ENCODE measurements around the gene ZCRB1.
"Not testable (repeated sequence)": the region's sequence is repeated elsewhere in the genome, so short reads cannot be mapped to it uniquely, and the experiment has no call there.

The ZCRB1 gene, protein sequence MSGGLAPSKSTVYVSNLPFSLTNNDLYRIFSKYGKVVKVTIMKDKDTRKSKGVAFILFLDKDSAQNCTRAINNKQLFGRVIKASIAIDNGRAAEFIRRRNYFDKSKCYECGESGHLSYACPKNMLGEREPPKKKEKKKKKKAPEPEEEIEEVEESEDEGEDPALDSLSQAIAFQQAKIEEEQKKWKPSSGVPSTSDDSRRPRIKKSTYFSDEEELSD

DNA sequence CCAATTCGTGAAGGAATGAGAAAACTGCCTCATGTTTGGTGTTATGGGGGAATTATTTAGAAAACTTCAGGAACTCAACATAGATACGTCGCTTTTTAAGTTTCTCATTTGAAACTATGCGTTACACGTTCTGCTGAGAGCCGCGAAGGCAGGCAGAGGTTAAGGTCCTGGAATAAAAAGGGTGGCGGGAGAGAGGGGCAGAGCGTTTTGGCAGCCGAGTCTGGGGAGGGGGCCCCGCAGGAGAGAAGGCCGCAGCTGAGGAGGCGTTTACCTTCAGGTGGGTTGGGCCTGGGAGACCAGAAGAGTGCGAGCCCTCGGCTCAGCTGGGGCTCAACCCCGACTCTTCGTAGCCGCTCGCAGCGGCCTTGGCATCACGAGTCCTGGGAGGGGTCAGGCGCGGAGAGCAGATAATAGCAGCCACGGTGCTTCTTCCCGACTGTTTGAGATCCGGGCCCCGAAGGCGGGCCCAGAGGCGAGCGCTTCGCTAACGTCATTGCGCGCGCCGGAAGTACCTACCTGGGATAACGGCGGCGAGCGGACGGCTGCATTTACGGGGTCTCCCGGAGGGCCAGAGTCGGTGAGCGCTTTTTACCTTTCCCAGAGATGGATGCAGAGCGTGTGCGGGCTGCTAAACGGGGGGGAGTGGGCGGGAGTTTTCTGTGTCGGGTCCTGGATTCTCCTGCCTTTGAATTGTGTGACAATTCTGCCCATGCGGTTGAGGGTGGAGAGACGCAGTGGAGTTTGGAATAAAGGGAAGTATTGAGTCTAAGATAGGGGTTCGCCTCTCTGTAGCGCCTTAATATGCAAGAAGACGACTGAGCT lies at the start of gene ZCRB1, which contains the start of gene PPHLN1:
Gene ZCRB1 (minus strand): TSS at position 442 of the 822 bp plus-strand sequence. CDS start 1,992 bp downstream, outside the sequence.
Gene PPHLN1 (plus strand): TSS at position 515 of the 822 bp plus-strand sequence. CDS start 9,736 bp downstream, outside the sequence.
- ATAC-seq (ENCODE audit: low read depth) (peak; percentile 89), DNase-seq (ENCODE audit: low spot score in 2 of 2) (peak; percentile 62 to 76)
- Mint-ChIP-seq H3K27ac (peak within 1 kb of the TSS; percentile 99), H3K9me3 (peaks cover 1% of the 10 kb centered on the region), H3K36me3 (peaks cover 9% of the 10 kb centered on the region), H3K4me3 (peak within 1 kb of the TSS; percentile 100), H3K4me1 (peaks cover 30% of the 10 kb centered on the region), H3K27me3 (no peaks in the 10 kb centered on the region)

DNA sequence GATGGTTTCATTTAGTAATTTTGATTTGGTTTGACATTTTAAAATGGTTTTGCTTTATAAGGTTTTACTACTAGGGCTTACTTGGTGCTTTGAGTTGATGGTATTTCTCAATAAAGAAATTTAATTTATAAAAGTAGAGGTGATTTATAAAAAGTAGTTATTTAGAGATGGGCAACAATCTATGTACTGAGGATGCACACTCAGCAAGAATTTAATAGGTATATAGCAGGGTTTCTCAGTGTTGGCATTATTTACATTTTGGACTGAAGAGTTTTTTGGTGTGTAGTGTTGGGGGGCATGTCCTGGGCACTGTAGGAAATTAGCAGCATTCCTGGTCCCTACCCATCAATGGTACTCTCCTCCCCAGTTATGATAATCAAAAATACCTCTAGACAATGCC lies 47.8 kb upstream of the ZCRB1 start:
- Mint-ChIP-seq H3K4me1 (peaks cover 17% of the 10 kb centered on the region), H3K36me3 (peaks cover 13% of the 10 kb centered on the region), H3K4me3 (no peak overlapping the region), H3K27ac (no peak overlapping the region), H3K9me3 (no peaks in the 10 kb centered on the region), H3K27me3 (no peaks in the 10 kb centered on the region)
- ATAC-seq (ENCODE audit: low read depth) (no peak), DNase-seq (ENCODE audit: low spot score in 2 of 2) (no peak)

DNA sequence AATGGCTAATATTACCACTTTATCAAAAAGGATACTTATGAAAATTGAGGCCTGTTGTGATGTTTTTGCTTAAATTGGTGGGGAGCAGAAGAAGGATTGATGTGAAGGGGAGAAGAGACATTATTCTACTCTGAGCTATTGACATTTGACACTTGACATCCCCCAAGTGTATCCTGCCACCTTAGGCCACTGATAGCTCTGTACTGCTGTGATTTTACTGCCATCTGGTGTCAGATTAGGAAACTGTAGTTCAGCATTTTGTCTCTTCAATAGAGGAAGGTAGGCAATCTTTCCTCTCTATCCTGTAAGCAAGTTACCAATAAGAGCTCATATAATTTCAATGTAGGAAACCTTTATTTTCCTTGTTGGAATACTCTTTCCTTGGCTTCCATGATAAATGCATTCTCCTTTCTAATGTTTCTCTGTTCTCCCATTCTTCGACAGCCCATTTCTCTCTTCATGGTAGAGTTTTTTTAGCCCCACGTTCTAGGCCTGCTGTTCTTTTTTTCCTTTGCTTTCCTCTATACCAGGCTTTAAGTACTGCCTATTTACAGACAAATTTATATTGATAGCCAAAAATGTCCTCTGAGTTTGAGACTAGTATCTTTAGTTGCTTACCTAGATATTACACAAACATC lies 46.4 kb upstream of the ZCRB1 start:
- Mint-ChIP-seq H3K4me3 (no peak overlapping the region), H3K27me3 (no peaks in the 10 kb centered on the region), H3K36me3 (peaks cover 13% of the 10 kb centered on the region), H3K9me3 (no peaks in the 10 kb centered on the region), H3K4me1 (peaks cover 17% of the 10 kb centered on the region), H3K27ac (no peak overlapping the region)
- ATAC-seq (ENCODE audit: low read depth) (peak; percentile 96), DNase-seq (ENCODE audit: low spot score in 2 of 2) (peak; percentile 21 to 59)

DNA sequence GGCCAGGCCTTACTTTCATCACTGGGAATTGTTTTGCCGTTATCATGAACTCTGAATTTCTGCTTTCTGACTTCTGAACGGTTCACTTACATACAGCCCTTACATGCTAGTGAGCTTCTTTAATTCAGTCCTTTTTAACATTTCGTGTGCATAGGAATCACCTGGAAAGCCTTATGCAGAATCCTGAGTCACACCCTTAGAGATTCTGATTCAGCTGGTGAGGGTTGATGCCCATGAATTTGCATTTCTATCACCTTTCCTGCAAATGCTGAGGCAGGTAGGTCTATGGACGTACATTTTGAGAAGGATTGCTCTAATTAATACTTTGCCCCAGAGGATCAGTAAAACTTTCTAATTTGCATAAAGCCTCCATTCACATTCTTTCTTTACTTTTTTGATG lies 44.1 kb upstream of the ZCRB1 start:
- no peaks in the 10 kb centered on the region for H3K9me3 Mint-ChIP-seq

DNA sequence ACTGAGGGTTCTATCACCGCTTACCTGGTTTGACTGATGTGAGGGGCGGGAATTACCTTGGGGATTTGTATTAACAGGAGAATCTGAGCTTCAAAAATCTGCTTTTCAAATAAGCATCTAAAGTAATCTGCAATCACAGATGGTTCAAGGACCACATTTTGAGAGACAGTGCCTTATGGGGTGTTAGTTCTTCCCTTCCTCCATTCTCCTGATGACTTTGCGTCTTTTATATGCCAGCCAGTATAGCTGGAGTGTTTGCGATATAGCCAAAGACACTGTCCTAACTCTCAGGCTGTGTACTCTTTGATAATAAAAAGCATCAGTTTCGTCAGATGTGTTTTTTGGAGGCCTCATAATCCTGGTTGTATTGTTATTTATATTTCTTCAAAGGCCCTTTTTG lies 39.6 kb upstream of the ZCRB1 start:
- Mint-ChIP-seq H3K4me3 (no peak overlapping the region), H3K4me1 (peaks cover 13% of the 10 kb centered on the region), H3K27me3 (no peaks in the 10 kb centered on the region), H3K27ac (peak overlapping the region; percentile 38), H3K9me3 (no peaks in the 10 kb centered on the region), H3K36me3 (peaks cover 13% of the 10 kb centered on the region)
- DNase-seq (ENCODE audit: low spot score in 2 of 2) = no peak
- ATAC-seq (ENCODE audit: low read depth) = no peak

More for the DNA sequence above, 44.1 kb upstream of the ZCRB1 start:
- Mint-ChIP-seq H3K36me3 (peaks cover 8% of the 10 kb centered on the region), H3K27ac (no peak overlapping the region), H3K4me1 (peaks cover 19% of the 10 kb centered on the region), H3K4me3 (no peak overlapping the region), H3K27me3 (no peaks in the 10 kb centered on the region)
- DNase-seq (ENCODE audit: low spot score in 2 of 2) (no peak), ATAC-seq (ENCODE audit: low read depth) (no peak)

DNA sequence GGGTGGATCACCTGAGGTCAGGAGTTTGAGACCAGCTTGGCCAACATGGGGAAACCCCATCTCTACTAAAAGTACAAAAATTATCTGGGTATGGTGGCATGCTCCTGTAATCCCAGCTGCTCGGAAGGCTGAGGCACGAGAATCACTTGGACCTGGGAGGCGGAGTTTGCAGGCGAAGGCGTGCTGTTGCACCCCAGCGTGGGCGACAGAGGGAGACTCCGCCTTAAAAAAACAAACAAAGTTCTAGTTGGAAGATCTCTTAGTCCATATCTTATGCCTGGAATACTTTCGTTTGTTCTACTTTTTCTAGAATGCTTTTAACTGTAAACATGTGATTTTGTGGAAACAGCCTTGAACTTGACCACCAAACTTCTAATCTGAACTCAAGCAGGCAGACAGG lies 38.8 kb upstream of the ZCRB1 start:
- H3K9me3 Mint-ChIP-seq = no peaks in the 10 kb centered on the region
- DNase-seq (ENCODE audit: low spot score in 2 of 2) (no peak), ATAC-seq (ENCODE audit: low read depth) (no peak)
- peaks cover 15% of the 10 kb centered on the region for H3K36me3 Mint-ChIP-seq
- no peak overlapping the region for H3K4me3 Mint-ChIP-seq
- no peaks in the 10 kb centered on the region for H3K27me3 Mint-ChIP-seq
- H3K27ac Mint-ChIP-seq = peak overlapping the region; percentile 38
- H3K4me1 Mint-ChIP-seq = peaks cover 11% of the 10 kb centered on the region

DNA sequence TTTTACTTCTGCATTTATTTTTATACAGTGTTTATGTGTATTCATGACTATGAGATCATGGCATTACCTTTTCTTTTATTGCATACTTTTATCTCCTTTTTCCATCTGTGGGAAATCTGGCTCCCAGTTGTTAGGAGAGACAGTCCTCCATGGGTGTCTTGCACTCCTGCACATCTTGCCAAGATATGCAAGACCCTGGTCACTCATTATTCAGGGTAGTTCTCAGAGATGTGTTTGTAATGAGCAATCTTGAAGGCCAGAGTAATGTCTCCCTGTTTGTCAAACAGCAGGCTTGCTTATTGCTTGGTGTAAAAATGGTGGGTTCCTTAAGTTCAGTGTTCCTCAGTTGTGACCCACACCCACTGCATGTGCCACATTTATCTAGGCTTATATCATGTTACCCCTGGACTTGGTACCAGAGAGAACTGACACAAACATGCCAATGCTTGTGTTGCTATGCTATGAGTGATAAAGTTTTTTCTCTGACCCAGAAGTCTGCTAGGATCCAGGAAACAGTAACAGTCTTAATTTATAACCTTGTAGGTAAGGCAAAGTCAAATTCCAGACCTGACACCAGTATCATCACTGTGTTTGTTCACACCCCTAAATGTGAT lies 36.9 kb upstream of the ZCRB1 start:
- Mint-ChIP-seq H3K9me3 (no peaks in the 10 kb centered on the region), H3K4me3 (no peak overlapping the region), H3K4me1 (peaks cover 14% of the 10 kb centered on the region), H3K27ac (peak overlapping the region; percentile 8), H3K27me3 (no peaks in the 10 kb centered on the region), H3K36me3 (peaks cover 19% of the 10 kb centered on the region)
- ATAC-seq (ENCODE audit: low read depth) = no peak
- DNase-seq (ENCODE audit: low spot score in 2 of 2) = no peak

DNA sequence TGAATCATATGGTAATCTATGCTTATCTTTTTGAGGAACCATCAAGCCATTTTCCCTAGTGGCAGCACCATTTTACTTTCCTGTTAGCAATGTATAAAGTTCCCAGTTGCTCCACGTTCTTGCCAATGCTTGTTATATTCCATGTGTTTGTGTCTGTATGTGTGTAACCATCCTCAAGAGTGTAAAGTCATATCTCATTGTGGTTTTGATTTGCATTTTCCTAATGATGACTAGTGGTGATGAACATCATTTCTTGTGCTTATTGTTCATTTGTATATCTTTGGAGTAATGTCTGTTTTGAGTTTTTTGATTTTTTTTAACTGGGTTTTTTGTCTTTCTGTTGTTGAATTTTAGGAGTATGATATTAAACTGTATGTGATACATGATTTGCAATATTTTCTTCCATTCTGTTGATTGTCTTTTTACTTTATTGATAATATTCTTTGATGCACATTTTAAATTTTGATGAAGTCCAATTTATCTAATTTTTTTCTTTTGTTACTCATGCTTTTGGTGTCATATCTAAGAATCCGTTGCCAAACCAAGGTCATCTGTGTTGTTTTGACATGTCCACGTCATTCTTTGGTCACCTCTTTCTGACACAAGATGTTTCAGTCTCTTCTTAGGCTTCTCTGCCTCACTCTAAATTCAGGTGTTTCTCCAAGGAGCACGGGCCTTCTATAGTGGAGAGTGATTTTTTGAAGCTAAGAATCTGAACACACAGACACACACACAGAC lies 36.2 kb upstream of the ZCRB1 start:
- no peaks in the 10 kb centered on the region for H3K9me3 Mint-ChIP-seq
- H3K36me3 Mint-ChIP-seq = peaks cover 23% of the 10 kb centered on the region
- H3K4me3 Mint-ChIP-seq = no peak overlapping the region
- DNase-seq (ENCODE audit: low spot score in 2 of 2) (no peak), ATAC-seq (ENCODE audit: low read depth) (no peak)
- peak overlapping the region; percentile 8 for H3K27ac Mint-ChIP-seq
- no peaks in the 10 kb centered on the region for H3K27me3 Mint-ChIP-seq
- H3K4me1 Mint-ChIP-seq = peaks cover 14% of the 10 kb centered on the region

DNA sequence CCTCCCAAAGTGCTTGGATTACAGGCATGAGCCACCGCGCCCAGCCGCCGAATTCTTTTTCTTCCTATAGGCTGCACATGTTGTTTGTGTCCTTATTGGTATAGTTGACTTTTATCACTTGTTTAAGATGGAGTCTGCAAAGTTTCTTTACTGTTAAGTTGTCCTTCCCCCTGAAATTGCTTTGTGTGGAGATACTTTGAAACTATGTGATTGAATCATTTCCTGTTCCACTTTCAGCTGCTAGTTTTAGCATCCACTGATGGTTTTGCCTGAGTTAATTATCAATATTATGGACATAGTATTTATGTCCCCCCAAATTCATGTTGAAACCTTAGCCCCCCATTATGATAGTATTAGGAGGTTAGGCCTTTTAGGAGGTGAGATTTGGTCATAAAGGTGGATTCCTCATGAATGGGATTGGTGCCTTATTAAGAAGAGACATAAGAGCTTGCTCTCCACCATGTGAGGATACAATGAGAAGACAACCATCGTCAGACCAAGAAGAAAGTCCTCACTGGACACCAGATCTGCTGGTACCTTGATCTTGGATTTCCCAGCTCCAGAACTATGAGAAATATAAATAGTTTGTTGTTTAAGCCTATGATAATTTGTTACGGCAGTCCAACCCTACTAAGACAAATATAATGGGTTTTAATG lies 35.0 kb upstream of the ZCRB1 start:
- no peak overlapping the region for H3K4me3 Mint-ChIP-seq

DNA sequence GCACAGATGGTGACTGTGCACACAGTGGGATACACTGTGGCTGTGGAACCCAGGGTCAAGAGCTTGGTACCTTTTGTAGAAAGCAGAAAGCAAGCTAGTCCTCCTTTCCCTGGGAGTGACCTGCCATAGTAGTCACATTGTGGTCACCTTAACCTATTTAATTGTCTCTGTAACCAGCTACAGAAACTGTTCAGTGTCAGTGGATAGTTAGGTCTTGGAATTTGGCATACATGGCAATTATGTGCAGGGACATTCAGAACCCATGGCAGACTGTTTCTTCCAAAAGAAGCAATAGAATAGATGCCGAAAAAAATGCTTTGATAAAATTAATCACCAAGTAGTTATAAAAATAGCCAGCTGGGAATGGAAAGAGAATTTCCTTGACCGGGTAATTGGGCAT lies 30.4 kb upstream of the ZCRB1 start:
- Mint-ChIP-seq H3K27ac (no peak overlapping the region), H3K4me3 (no peak overlapping the region), H3K9me3 (no peaks in the 10 kb centered on the region), H3K27me3 (no peaks in the 10 kb centered on the region), H3K4me1 (peaks cover 7% of the 10 kb centered on the region), H3K36me3 (peaks cover 25% of the 10 kb centered on the region)
- DNase-seq (ENCODE audit: low spot score in 2 of 2) (no peak), ATAC-seq (ENCODE audit: low read depth) (no peak)

More for the DNA sequence above, 35.0 kb upstream of the ZCRB1 start:
- no peak for DNase-seq (ENCODE audit: low spot score in 2 of 2)
- Mint-ChIP-seq H3K9me3 (no peaks in the 10 kb centered on the region), H3K4me1 (peaks cover 12% of the 10 kb centered on the region), H3K27me3 (no peaks in the 10 kb centered on the region), H3K27ac (peak overlapping the region; percentile 36), H3K36me3 (peaks cover 26% of the 10 kb centered on the region)
- ATAC-seq (ENCODE audit: low read depth) = no peak

DNA sequence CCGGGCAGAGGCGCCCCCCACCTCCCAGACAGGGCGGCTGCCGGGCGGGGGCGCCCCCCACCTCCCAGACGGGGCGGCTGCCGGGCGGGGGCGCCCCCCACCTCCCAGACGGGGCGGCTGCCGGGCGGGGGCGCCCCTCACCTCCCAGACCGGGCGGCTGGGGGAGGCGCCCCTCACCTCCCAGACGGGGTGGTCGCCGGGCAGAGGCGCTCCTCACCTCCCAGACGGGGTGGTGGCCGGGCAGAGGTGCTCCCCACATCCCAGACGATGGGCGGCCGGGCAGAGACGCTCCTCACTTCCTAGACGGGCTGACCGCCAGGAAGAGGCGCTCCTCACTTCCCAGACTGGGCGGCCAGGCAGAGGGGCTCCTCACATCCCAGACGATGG lies 24.1 kb upstream of the ZCRB1 start:
- H3K4me1 Mint-ChIP-seq; H3K27me3 Mint-ChIP-seq; H3K27ac Mint-ChIP-seq; H3K36me3 Mint-ChIP-seq; H3K9me3 Mint-ChIP-seq; ATAC-seq (ENCODE audit: low read depth); DNase-seq (ENCODE audit: low spot score in 2 of 2); H3K4me3 Mint-ChIP-seq: not testable (repeated sequence)

DNA sequence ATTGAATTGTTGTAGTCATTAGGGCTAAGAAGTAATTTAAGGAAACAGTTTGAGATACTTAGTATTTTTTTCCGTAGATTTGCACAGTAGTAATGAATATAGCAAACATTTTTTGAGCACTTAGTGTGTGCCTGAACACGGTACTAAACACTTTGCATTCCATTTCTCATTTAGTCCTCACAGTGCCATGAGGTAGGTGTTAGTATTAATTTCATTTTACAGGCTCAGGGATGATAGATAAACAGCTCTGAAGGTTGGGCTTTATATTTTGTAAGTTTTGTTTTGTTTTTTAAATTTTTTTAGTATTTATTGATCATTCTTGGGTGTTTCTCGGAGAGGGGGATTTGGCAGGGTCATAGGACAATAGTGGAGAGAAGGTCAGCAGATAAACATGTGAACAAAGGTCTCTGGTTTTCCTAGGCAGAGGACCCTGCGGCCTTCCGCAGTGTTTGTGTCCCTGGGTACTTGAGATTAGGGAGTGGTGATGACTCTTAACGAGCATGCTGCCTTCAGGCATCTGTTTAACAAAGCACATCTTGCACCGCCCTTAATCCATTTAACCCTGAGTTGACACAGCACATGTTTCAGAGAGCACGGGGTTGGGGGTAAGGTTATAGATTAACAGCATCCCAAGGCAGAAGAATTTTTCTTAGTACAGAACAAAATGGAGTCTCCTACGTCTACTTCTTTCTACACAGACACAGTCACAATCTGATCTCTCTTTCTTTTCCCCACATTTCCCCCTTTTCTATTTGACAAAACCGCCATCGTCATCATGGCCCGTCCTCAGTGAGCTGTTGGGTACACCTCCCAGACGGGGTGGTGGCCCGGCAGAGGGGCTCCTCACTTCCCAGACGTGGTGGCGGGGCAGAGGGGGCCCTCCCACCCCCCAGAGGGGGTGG lies 23.5 kb upstream of the ZCRB1 start:
- not testable (repeated sequence) for H3K27me3 Mint-ChIP-seq; H3K27ac Mint-ChIP-seq; ATAC-seq (ENCODE audit: low read depth); H3K4me3 Mint-ChIP-seq; H3K4me1 Mint-ChIP-seq; H3K36me3 Mint-ChIP-seq; H3K9me3 Mint-ChIP-seq; DNase-seq (ENCODE audit: low spot score in 2 of 2)

Data from memory B cell (primary cell).